H1 (cell line): ENCODE measurements around the gene EIF4A3.

ENCODE experiments used
- JUND ChIP-seq: IDR thresholded peaks from 2 replicates; pipeline ENCODE4 v1.6.1; 2011; ENCODE audit warnings: mild to moderate bottlenecking, improper control_type of control experiment, low read length
- NRF1 ChIP-seq: IDR thresholded peaks from 2 replicates; pipeline ENCODE4 v1.6.1; 2011; ENCODE audit warnings: mild to moderate bottlenecking, low read depth, low read length, improper control_type of control experiment
- TF ChIP-seq, protein P1 (sequence below), 3 experiments: IDR thresholded peaks; 1 replicate in 2 of 3; 2 replicates in 1 of 3; pipeline versions ENCODE4 v1.5.1 to v1.6.1; 2011; ENCODE audit warnings: low read length in 3 of 3, mild to moderate bottlenecking in 3 of 3, inconsistent platforms in 2 of 3, low read depth in 1 of 3, moderate library complexity in 1 of 3; ENCODE audit not compliant: insufficient read depth in 1 of 3; ENCODE audit errors: control extremely low read depth in 1 of 3

GRCh38 chr17:80104956-80105375 lies 42.0 kb downstream of the EIF4A3 start:
- TF ChIP-seq JUND (no peak), NRF1 (no peak)
- TF ChIP-seq, protein P1, sequence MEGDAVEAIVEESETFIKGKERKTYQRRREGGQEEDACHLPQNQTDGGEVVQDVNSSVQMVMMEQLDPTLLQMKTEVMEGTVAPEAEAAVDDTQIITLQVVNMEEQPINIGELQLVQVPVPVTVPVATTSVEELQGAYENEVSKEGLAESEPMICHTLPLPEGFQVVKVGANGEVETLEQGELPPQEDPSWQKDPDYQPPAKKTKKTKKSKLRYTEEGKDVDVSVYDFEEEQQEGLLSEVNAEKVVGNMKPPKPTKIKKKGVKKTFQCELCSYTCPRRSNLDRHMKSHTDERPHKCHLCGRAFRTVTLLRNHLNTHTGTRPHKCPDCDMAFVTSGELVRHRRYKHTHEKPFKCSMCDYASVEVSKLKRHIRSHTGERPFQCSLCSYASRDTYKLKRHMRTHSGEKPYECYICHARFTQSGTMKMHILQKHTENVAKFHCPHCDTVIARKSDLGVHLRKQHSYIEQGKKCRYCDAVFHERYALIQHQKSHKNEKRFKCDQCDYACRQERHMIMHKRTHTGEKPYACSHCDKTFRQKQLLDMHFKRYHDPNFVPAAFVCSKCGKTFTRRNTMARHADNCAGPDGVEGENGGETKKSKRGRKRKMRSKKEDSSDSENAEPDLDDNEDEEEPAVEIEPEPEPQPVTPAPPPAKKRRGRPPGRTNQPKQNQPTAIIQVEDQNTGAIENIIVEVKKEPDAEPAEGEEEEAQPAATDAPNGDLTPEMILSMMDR (IDR thresholded peaks at IDR 0.05; ENCODE audit: control extremely low read depth in 1 of 3, insufficient read depth in 1 of 3, low read depth in 1 of 3, low read length in 3 of 3) = no peak
